Neural progenitor cell (in vitro differentiated cells): ENCODE results near the gene ITGA1.

Experiments used
- CTCF ChIP-seq: fragments of 200-600 bp; sonication (generic); IDR thresholded peaks from 2 replicates; pipeline ENCODE4 v1.5.1; 2017; ENCODE audit warnings: antibody characterized with exemption, mild to moderate bottlenecking
- EZH2 ChIP-seq: fragments of 200-600 bp; sonication (generic); IDR thresholded peaks from 2 replicates; pipeline ENCODE4 v1.6.1; 2017; ENCODE audit warnings: antibody characterized with exemption, mild to moderate bottlenecking, moderate library complexity

GRCh38 chr5:52854949-52855348, 67.2 kb downstream of the ITGA1 start:
- TF ChIP-seq CTCF (no peak), EZH2 (no peak)
